Medulla oblongata (tissue), 1 donor: ENCODE measurements around the gene DOK6.

Experiments used
- DNase-seq: peaks from one replicate; pipeline ENCODE4 v3.0.0-alpha.2; 2015; ENCODE audit errors: extremely low spot score

DOK6 gene

DNA sequence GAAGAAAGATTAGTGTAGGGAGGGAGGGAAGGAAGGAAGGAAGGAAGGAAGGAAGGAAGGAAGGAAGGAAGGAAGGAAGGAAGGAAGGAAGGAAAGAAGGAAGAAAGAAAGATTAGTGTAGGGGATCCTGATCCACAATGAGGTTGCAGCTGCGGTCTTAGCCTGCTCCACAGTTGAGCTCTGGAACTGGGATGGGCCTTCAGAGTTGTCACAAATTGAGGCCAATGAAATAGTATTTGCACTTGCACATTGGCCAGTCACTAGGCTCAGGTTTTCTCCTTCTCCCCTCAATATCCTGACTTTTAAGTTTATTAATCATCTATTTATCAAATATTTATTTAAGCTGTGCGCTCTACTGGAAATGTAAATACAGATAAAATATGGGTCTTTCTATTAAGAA, 34.3 kb downstream of the DOK6 start:
- no peak for DNase-seq

DNA sequence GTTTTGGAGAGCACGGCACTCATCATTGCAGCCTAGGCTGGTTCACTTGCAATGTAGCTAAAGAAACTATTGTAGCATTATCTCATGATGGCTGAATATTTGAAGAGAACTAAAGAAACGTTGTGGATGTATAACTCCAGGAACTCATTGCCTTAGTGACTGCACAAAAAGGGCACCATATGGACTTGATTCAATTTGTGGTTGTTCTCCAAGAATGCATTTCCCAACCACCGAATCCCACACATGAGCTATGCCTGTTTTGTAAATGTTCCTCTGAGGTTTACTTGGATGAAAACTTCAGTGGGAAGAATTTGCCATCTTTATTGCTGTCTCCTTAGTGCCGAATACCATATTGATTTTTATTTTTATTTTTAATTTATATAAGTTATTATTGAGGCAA, 43.5 kb downstream of the DOK6 start:
- no peak for DNase-seq

DNA sequence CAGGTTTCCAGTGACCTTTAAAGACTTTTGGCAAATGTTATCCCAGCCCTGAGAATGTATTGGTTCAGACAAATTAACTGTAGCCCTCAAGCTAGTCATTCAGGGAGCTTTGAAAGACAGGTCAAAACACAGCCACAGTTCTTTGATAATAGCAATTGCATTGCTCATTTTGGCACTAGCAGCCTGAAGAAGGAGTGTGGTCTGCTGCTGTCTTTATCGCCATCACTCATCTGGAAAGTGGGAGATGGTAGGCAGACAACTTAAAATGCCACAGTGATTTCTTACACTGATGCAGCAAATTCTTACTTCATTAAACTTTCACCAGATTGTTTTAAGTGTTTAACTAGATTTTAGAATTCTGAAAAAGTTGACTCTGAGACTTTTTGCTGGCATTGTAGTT, 47.2 kb downstream of the DOK6 start:
- no peak for DNase-seq

DNA sequence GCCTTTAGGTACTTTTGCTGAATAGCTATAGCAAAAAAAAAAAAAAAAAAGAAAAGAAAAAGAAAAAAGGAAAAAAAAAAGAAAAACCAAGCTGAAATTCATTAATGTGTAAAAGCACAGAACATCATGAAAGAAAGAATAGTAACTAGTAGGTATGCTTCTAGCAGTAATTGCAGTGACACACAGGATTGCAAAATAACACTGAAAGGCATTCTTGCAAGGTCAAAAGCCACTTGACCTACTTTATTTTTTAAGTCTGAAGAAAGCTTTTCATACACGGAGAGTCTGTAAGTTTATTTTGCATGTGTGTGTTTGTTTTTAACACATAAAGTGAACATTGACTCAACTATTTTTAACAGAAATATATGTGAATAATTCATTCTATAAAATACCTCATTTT, 54.4 kb downstream of the DOK6 start:
- no peak for DNase-seq

- no peak for DNase-seq
These were observed 68.8 kb downstream of the DOK6 start for GRCh38 chr18:69469444-69469919.

DNA sequence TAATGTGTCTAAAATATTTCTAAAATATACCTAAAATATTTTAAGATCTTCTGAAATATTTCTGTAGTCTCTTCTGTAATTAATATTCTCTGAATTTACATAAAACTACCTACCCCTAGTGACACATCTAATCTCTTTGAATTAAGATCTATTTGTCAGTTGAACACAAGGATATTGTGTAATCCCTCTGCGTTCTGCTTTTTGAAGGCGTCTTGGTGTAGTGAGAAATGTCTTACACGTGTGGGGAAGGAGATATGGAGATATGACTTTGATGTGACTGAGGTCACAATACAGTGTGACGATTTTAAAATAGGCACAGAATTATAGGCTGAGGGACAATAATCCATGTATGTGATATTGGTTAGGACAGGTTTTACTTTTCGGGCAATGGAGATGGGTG, 79.8 kb downstream of the DOK6 start:
- no peak for DNase-seq

DNA sequence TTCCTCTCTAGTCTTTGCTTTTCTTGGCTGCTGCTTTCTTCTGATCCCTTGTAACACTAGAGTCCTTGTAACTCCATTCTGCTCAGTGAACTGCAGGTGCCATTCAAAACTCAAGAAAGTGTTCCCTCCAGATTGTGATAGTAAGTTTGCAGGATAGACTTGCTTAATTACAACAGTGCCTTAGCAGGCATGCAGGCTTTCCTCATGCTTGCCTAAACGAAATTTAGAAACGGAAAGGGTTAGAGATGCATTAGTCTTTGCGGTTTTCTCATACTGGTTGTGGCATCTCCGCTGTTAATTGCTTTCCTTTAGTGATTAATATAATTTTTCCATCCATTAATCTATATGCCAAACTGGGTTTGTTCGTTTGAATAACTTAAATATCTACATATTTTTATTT, 82.9 kb downstream of the DOK6 start:
- DNase-seq, result no peak

GRCh38 chr18:69484699-69485396, 84.2 kb downstream of the DOK6 start:
- DNase-seq, result no peak

DNA sequence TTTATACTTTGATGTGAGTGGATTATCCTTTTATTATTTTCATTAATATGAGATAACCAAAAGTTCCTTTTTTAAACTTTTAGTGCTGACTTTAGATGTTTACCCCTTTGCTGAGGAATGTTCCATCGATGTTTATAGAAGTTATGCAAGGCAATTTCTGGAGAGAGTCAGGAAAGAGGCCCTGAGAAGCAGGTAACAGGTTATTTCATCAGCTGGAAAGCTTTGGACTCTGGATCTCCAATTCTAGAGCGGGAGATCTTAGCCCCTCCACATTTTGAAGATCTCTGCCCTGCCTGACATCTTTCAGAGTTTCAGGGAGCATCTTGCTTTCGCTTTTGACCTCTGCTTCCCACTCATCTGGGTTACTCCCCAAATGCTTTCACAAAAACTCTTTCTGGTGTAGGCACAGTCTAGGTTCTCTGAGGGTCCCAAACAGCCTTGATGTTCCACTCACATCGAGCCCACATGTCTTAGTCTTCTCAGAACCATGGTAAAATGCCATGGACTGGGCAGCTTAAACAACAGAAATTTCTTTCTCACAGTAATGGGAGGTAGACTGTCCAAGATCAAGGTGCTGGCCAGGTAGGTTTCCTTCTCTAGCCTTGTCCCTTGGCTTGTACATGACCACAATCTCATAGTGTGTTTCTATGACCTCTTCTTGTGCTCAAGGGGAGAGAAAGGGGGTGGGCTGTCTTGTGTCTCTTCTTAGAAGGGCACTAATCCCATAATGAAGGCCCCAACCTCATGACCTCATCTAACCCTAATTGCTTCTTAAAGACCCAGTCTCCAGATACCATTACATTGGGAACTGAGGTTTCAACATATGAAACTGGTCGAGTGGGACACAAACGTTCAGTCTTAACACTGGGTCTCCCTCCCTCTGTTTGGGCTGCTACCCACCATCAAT, 87.1 kb downstream of the DOK6 start:
- DNase-seq, result no peak

- DNase-seq, result no peak
These were observed 89.4 kb downstream of the DOK6 start for GRCh38 chr18:69490072-69490471.

DNA sequence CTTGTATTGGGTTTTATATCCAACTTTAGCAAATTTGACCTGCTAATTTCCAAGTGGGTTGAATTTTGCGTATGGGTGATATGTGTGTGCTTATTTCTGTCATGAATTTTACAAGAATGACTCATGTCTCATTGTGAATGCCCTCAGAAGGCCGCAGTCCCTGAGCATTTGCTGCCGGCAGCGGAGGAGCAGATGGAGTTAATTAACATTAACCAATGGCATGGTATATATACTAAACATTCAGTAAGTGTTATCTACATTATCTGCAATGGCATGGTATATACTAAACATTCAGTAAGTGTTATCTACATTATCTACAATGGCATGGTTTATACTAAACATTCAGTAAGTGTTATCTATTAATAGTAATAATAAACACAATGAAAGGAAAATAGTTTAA, 90.1 kb downstream of the DOK6 start:
- no peak for DNase-seq

DNA sequence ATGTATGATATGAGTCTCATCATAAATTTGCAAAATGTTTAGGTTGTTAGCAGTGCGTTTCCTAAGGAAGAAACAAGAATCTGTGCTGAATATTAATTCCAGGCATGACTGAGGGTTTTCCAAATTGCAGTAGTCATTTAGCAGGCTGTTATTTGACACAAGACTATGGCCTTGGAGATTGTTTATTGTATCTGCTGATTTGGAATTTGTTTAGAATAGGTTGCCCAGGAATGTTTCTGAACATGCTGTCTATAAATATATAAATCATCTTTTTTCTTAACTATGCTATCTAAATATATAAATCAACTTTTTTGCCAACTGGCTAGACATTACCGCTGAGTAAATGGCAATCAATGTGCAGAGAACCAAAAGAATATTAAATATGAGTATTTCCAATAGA, 90.9 kb downstream of the DOK6 start:
- DNase-seq, result no peak

GRCh38 chr18:69492861-69493260, 92.2 kb downstream of the DOK6 start:
- DNase-seq, result no peak

- no peak for DNase-seq
These were observed 94.2 kb downstream of the DOK6 start for GRCh38 chr18:69494841-69495240.

- DNase-seq, result no peak
These were observed 94.7 kb downstream of the DOK6 start for GRCh38 chr18:69495338-69495737.

- DNase-seq, result no peak
These were observed 95.3 kb downstream of the DOK6 start for GRCh38 chr18:69495841-69496533.

DNA sequence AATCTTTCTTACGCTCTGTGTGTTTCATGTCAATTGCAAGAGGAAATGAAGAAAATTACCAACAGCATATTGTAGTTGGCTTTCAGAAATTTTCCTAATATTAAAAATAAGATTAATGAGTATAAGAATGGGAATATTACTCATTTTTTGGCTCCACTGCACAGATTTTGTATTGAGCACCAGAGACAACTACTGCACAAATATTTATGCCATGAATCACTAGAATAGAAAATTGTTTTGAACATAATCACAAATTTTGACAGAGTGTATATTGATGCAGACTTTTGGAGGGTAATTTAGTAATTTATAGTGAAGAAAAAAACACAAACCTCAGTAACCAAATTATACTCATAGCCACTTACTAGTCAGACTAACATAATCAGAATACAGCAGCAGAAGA, 118.3 kb downstream of the DOK6 start:
- no peak for DNase-seq

DNA sequence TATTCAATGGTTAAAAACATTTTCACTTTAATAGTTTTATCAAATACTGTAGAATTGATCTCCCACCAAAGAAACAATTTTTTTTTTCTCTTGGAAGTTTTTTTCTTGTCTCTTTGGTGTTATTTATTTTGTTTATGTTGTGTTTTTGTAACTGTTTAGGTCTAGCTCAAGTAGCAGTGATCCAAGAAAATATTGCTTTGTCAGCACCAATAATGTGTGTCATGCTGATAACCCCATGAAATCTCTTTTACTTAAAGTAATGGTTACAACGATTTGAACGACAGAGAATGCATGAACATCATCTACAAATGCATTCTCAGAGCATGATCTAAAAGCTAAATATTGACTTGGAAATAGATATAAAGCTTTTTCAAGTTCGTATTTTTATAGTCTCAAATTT, 122.9 kb downstream of the DOK6 start:
- no peak for DNase-seq

GRCh38 chr18:69528435-69528834, 127.7 kb downstream of the DOK6 start:
- no peak for DNase-seq

GRCh38 chr18:69529151-69529550, 128.5 kb downstream of the DOK6 start:
- no peak for DNase-seq

DNA sequence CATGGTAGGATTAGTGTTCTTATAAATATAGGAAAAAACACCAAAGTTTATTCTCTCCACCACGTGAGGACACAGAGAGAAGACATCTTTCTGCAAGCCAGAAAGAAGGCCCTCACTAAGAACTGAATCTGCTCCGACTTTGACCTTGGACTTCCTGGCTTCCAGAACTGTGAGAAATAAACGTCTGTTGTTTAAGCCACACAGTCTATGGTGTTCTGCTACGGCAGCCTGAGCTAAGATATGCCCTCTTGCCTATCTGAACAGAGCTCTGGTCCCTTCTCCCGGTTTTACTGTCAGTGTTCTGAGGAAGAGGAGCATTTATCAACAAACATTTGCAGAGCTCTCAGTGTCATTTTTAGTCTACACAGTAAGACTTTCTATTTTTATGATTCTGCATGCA, 131.3 kb downstream of the DOK6 start:
- no peak for DNase-seq

GRCh38 chr18:69537183-69537582, 136.5 kb downstream of the DOK6 start:
- DNase-seq, result no peak

GRCh38 chr18:69538849-69539248, 138.2 kb downstream of the DOK6 start:
- DNase-seq, result no peak
